ENCODE data around the gene FGFR2.

FGFR2 gene

DNA sequence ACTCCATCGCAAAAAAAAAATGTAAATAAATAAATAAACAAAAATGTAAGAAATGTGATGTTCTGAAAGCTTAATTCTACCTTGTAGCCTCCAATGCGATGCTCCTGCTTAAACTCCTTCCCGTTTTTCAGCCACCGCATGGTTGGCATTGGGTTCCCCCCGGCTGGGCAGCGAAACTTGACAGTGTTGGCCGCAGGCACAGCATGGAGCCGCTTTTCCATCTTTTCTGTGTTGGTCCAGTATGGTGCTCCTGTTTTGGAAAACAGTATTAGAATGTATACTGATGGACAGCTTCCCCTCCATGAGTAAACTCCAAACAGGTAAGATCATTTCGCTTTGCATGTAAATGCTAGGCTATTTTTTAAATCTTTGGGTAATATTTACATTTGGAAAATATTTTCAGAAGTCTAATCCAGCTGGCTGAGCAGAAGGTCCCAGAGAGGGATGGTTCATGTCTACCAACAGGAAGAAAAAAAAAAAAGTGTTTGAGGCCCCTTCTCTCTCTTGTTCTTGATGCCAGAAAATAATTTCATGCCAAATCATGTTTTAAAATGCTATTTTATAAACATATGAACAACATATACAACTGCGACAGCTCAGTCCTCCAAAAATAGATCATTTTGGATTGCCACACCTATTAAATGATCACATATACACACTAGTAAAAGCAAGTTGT is 46.9 kb downstream of the FGFR2 start:
- no peak for DNase-seq

DNA sequence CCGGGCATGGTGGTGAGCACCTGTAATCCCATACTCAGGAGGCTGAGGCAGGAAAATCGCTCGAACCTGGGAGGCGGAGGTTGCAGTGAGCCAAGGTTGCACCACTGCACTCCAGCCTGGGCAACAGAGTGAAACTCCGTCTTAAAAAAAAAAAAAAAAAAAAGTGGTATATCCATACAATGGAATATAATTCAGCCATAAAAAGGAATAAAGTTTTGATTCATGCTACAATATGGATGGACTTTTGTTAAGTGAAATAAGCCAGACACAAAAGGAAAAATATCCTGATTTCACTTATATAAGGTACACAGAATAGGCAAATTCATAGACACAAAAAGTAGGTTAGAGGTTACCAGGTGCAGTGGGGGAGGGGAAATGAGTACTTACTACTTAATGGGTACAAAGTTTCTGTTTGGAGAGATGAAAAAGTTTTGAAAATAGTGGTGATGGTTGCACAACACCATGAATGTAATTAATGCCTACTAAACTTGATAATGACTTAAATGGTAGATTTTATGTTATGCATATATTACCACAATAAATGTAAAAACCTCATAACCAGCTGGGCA is 53.9 kb downstream of the FGFR2 start:
- no peak for DNase-seq

DNA sequence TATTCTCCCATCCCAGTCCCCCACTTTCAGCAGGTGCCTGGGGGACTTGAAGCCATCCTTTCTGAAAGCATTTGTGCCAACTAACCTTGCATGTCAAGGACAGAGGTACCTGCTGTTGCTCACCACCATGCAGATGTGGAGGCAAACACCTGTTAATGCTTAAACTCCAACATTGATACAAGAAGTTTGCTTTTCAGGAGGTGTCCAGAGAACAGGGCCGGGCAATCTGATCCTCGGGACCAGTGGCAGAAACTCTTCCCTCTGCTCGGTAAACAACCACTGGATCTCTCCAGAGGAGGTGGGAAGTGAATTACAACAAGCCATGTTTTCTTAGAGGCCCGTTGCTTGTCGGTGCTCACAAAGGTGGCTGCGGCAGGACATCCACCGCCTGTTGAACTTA is 54.7 kb downstream of the FGFR2 start:
- no peak for DNase-seq

DNA sequence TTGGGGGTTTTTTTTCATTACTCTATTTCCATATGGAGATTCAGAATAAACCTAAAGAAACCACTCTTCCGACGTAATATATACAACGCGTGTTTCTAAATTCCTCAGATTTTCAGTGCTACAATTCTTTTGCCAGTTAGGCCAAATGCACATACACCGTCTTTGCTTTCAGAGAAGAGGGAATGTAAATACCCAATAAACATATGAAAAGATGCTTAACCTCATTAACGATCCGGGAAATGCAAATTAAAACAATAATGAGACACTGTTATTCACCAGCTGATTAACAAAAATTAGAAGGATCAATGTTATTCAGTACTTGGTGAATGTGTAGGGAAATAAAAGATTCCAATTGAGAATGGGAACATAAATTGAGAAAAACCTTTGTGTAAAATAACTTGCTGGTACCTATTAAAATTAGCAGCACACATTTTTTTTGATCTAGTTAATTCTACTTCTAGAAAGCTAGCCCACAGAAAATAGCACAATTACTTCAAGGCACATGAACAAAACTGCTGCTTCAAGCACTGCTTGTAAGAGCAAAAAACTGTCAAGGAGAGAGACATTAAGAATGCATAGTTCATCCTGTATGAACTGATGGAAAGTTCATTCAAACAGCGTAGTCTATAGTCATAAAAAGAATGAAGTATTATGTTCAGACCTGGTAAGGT is 56.7 kb downstream of the FGFR2 start:
- no peak for DNase-seq

DNA sequence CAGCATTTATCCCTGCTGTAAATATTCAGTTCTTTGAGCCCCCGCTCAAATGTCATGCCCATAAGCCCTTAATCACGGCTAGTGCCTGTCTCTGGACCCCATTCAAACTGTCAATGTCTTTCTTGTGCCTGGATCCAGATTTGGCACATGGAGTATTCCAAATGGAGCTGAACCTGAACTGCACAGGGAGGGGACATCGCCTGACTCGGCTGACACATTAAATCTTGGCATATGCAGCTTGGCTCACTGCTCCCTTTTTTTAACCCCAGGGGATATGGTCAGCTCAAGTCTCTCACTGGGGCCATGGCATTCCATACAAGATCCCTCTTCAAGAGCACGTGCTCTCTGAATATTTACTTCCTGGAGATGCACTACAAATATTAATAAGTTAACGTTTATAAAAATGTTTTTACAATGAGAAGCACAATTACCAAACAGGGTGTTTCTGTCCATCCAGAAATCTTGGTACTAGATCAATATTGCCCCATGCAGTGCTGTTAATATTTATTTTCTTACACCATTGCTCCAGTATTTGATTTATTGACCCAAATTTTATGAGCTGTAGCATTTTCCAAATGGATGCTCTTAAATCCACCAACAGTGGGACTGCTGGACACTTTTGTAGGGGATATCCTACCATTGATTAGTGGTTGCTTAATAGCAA is 57.4 kb downstream of the FGFR2 start:
- DNase-seq, result no peak

DNA sequence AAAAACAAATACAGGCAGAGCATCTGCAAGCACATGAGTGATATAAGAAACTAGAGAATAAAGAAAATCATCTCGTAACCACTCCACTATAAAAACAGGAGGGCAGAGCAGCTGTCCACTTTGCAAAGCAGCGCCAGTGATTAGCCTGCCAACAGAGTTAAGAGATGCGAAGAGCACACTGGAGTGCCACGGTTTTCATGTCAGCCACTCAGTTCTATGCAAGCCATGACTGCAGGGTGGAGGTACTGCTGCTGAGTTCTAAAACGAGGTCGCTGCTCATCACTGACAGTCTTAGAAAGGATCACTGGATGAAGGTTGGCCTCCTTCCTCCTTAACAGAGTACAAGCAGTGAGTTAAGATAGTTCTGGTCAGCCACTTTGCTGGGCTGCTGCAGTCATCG is 58.5 kb downstream of the FGFR2 start:
- DNase-seq, result no peak

DNA sequence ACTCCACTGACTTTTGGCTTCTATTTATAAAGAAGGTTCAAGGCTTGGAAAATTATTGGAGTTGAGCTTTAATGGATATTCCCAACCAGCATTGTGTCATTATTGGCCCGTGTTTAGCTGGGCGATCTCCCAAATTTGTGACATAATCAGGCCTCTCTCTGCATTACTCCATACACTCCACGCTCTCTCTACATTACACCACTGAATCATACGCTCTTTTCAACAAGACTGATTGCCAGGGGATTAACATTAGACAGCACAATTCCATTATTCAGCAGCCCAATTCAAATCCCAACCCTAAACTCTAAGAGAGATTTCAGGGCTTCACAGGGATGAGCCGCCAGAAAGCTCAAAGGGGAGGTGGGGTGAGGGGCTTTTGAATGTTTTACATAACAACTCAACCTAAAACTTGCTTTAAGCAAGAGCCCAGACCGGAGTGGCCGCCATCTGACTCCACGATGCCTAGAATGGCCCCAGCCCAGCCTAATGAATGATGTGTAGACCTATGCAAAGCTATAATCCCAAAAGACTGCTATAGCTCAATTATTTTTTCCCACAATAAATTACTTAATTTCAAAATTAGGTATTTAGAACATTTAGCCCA is 61.8 kb downstream of the FGFR2 start:
- DNase-seq, result no peak

DNA sequence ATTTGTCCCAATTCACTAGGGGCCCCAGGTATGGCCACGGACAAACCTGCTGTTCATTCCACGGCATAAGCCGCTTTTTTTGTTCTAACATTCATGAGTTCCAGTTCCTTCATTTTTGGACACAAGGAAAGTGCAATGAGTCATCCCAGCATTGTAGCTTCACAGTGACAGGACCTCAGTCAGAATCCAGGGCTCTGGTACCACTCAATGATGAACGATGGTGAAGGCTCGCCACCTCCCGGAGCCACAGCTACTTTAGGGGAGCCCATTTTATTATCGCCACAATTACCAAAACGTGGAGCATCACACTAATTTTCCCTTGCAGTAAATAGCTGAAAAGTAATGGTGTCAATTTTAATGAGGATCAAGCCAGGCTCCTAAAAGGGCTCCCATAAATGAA is 62.9 kb downstream of the FGFR2 start:
- DNase-seq, result no peak

DNA sequence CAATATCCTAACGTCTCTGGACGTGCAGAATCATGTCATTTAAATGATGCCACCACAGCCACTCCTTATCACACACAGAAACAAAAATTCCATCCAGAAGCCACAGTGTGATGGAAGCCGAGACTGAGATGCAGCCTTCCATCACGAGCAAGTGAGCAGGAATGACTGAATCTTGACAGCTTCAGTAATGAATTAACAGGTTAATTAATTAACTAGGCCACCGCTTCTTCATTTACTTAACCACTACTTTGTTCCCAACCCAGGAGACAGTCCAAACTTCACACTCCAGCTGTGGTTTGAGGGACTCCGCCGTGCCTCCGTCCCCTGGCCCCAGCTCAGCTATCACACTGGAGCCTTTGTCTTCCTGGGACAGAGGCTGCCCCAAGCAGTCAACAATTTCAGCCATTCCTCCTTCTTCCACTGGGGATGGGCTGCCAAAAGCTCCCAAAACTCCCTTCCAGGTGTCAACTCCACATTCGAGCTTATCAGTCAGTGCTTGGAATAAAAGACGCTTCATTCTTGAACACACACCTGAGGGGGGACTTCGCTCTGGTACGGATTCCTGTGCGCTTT is 65.9 kb downstream of the FGFR2 start:
- DNase-seq, result no peak

DNA sequence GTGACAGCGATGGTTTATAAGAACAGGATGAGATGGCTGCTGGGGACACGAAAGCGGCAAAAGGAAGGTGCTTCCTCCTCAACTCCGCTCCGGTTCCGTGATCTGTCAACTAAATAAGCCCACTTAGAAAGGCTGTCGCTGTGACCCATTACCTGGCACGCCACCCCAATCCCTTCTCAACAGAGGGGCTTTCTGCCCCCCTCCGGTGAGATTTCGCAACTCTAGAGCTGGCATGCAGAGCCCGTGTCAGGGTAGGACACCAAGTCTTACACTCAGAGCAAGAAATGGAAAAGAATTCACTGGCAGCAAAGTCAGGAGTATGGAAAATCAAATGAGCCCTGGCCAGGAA is 66.4 kb downstream of the FGFR2 start:
- DNase-seq, result no peak

DNA sequence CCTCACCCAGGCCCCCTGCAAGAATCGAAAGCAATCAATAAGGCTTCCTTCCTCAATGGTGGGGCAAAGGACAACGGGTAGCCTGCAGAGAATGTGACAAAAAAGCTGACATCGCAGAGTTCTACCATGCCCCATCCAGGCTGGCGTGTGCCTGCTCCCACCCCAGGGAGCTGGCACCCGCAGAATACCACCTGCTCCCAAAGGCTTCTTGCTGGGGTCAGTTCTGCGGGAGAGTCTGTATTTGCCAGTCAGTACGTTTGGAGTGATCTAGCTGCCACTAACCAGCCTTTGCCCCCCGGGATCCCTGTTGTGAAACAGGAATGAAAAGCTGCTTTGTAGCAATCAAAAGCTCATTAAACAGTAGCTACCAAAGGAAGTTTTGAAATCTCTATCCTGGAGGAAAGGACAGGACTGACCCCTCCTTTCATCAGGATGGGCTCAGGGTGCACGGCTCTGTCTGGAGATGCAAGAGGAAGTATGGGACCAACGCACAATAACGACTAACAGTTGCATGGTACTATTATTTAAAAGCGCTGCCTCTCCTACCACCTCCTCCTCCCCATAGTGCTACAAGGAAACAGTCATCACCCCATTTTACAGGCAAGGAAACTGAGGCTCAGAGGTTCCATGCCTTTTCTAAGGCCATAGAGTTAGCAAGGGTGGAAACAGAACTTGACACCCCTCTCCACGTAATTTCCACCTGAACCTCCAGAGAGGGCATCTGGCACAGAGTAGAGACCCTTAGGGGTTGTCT is 67.0 kb downstream of the FGFR2 start:
- no peak for DNase-seq

DNA sequence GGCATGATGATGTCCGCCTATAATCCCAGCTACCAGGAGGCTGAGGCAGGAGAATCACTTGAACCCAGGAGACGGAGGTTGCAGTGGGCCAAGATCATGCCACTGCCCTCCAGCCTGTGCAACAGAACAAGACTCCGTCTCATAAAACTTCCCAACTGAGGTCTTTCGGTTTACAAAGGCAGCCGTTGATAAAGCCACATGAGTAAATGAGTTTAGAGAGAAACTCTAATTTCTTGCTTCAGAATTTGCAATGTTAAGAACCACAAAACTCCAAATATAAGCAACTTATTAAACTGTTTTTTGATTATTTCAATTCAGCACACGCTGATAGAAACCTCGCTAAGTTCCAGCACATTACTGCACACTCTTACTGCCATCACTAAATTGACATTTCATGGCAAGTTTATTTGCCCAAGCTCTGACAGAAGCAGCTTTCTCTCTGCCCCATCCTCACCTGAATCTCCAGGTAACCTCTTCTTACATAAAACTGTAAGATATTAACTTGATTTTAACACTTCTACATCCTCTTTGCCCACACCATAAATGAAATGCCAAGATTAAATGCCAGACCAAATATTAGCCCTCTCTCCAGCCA is 67.7 kb downstream of the FGFR2 start:
- no peak for DNase-seq

DNA sequence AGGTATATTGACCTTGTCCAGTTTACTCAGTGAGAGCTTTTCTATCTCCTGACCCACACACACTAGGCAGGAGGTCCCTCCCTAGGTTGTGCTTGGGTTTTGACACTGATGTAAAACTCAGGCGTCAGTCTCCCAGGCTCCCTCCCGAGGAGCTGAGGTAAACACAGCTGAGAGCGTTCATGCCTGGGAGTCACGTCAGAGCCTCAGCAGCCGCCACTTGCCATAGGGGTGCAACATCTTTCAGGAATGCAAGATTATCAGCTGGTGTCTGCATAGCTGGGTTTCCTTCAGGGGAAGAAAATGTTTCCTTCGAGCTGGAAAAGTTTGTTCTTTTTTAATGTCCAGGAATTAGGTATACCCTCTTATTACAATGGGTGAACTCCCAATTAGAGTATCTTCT is 70.6 kb downstream of the FGFR2 start:
- no peak for DNase-seq

DNA sequence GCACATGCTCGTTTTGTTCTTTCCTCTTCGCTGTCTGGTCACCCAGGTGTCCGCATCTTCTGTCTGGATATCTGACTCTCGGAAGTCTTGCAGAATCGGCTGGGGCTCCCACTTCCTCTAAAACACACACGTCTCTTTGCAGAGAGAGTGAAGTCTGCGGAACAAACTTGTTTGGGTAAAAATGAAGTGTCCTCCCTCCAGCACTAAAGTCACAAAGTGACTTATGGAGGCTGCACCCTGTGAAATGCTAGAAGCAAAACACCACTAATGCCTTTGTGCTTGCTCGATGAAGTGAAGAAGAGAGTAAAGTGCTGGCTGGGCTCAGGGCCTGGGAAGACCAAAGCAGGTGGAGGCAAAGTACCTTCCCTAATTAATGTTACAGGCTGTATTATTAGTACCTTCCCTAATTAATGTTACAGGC is 71.4 kb downstream of the FGFR2 start:
- no peak for DNase-seq

DNA sequence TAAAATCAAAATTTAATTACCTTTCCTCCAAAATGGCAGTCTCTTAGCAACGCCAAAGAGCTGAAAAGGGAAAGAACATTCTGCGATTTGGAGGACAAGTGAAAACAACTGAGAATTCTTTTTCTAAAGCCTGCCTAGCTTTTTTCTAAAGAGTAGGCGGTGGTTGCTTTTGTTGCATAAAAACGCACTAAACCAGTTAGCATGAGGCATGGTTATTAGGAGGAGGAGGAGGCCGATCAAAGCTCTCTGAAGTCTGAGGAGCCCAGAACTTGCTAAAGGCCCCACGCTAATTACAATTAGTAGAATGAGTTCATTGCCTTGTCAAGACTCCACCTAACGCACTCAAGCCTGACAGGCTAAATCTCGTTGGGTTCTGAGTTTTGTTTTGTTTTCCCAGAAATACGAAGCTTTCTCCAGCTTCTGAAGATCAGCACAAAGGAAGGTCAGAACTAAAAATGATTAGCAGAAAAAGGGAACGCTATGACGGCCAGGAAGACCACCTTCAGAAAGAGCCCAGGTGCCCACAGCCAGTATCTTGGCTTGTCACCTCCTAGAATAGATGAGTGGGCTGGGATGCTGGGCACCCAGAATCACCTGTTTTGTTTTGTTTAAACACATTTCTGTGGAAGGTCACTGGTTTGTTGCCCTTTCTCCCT is 72.0 kb downstream of the FGFR2 start:
- DNase-seq, result no peak

DNA sequence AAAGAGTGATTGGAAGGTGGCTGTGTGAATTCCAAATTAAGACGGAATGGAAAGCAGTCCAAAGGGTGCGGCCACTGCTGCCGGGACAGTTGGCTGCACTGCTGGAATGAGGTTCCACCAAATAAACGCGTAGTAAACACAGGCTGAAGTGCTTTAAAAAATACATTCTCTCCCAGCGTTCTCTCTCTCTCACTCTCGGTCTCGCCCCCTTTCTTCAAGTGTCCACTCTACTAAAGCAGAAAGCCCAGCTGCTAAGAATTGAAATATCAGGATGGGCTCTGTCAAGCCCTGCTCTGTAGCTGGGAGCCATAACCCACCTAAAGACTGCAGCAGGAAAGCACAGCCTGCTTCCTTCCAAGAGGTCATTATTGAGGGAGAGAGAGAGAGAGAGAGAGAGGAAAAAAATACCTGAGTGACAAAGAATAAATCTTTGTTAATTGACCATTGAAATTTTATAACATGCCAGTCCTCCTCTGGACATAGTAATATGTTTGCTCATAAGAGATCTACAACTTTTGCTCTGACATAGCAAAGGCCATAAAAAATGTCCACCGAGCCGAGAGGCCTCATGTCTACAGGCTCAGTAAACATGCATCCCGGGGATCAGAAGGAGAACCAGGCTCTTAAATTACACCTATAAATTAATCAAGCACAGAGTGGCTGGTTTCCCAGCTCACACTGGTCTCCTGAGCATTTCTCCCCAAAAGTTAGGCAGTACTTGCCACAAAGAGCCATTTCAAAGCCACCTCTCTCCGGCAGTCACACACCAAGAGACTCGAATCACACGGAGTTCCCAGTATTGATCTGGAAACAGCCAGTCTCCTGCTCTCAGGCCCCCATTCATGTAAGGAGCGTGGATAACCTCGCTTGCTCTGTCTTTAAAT is 72.8 kb downstream of the FGFR2 start:
- no peak for DNase-seq

DNA sequence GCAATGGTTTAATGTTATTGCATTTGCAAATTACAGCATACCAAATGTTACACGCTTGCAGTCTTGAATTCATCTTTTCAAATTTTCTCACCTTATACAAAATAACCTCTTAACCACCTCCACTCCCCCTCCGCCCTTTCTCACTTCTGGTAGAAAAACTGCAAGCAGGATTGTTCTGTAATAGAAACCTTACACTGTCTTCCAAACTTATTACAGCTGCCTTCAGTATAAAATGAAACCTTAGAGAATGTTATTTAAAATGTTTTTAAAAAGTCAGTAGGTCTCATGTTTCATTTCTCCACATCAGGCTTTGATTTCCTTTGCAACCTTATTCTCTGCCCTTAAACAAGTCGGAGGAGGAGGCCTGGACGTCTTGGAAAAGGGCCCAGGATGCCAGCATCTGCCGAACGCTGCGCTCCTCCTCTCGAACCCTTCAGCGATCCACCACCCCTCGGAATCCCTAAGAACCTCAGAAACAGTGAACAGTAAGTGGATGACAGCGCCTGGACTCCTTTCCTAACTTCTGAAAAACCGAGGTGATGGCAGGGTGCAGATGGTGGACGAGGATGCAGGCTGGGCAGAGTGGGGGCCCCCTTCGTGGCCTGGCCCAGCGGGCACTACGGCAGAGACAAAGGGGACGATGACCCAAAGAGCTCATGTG is 74.0 kb downstream of the FGFR2 start:
- no peak for DNase-seq

DNA sequence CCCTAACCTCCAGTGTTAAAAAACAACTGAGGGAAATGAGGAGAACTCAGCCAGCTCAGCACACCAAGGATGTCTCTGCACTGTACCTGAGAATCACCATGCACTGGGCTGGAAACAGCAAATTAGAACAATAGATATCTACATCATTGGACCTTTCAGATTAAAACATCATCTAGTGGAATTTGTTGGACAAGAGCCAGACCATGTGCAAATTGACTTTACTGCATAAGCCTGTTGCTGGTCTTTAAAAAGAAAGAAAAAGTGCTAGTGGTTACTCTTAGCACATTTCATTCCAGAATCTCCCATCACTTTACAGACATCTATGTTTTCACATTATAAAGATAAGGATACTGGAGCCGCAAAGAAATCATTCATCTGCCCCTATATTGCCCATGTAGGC is 75.4 kb downstream of the FGFR2 start:
- no peak for DNase-seq

DNA sequence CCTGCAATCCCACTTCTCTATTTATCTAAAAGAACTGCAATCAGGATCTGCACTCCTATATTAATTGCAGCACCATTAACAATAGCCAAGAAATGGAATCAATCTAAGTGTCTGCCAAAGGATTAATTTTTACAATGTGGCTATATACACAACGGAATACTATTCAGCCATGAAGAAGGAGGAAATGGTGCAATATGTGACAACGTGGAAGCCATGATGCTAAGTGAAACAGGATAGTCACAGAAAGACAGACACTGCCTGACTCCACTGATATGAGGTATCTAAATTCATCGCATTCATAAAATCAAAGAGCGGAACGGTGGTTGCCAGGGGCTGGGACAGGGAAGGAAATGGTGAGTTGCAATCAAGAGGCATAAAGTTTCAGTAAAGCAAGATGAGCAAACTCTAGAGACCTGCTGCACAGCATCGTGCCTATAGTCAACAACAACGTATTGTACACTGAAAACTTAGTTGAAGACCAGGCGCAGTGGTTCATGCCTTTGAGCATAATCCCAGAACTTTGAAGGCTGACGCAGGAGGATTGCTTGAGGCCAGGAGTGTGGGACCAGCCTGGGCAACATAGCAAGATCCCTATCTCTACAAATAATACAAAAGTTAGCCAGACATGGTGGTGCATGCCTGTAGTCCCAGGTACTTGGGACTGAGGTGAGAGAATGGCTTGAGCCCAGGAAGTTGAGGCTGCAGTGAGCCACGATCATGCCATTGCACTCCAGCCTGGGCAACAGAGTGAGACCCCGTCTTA is 76.3 kb downstream of the FGFR2 start:
- no peak for DNase-seq
